ENCODE data around the gene PPL.

- no peak for TF ChIP-seq CTCF (IDR thresholded peaks at IDR 0.05; ENCODE audit: borderline replicate concordance, extremely low read depth, low read length, poor library complexity, severe bottlenecking)
- TF ChIP-seq EZH2 (IDR thresholded peaks at IDR 0.05; ENCODE audit: borderline replicate concordance, low read depth, low read length, severe bottlenecking), result no peak
Observed at GRCh38 chr16:4868026-4868425, 68.9 kb downstream of the PPL start.

Measured in DND-41 (cell line).